K562 (cell line): Measurements from ENCODE around the gene PRRT1. TPM values are rescaled to one million over a fixed set of nuclear protein-coding genes. Genes with fewer than 3 reads are reported as not detected.

Experiments used
- ADNP ChIP-seq: fragments of 200-800 bp; sonication (Bioruptor generic); IDR thresholded peaks from 2 replicates; pipeline ENCODE4 v1.6.1; 2016; ENCODE audit warnings: missing genetic modification characterization, missing compliant biosample characterization
- BRD9 ChIP-seq: fragments of 450-650 bp; IDR thresholded peaks from 2 replicates; pipeline ENCODE4 v1.6.1; 2018; ENCODE audit warnings: low read depth; ENCODE audit not compliant: partially characterized antibody
- DMBX1 ChIP-seq: fragments of 250-450 bp; sonication (Bioruptor Pico); IDR thresholded peaks from 2 replicates; pipeline ENCODE4 v1.8.0; 2022; ENCODE audit warnings: inconsistent platforms, mild to moderate bottlenecking, moderate library complexity, borderline replicate concordance
- ELF4 ChIP-seq: fragments of 450-650 bp; formaldehyde crosslinking; IDR thresholded peaks from 2 replicates; pipeline ENCODE4 v1.4.0; 2022; ENCODE audit warnings: missing genetic modification characterization
- PCBP1 ChIP-seq: fragments of 200-400 bp; formaldehyde crosslinking; IDR thresholded peaks from 2 replicates; pipeline ENCODE4 v1.6.1; 2018; ENCODE audit warnings: mild to moderate bottlenecking, low read depth, low read length; ENCODE audit not compliant: poor library complexity, severe bottlenecking
- POLR2AphosphoS2 ChIP-seq: IDR thresholded peaks from 2 replicates; pipeline ENCODE4 v1.6.1; 2012; ENCODE audit warnings: low read length, improper control_type of control experiment
- POLR2AphosphoS5 ChIP-seq: IDR thresholded peaks from 2 replicates; pipeline ENCODE4 v1.6.1; 2011; ENCODE audit warnings: mild to moderate bottlenecking, low read depth, low read length, moderate library complexity; ENCODE audit not compliant: control insufficient read depth, insufficient read depth
- POU5F1 ChIP-seq: fragments of 150-350 bp; IDR thresholded peaks from 2 replicates; pipeline ENCODE4 v1.6.1; 2014; ENCODE audit warnings: borderline replicate concordance, low read length, low read depth, mild to moderate bottlenecking; ENCODE audit not compliant: partially characterized antibody
- SIX5 ChIP-seq, 2 experiments: IDR thresholded peaks; 2 replicates each; pipeline ENCODE4 v1.6.1; 2011; ENCODE audit warnings: low read length in 2 of 2, borderline replicate concordance in 1 of 2, low read depth in 1 of 2, mild to moderate bottlenecking in 1 of 2, moderate library complexity in 1 of 2; ENCODE audit not compliant: insufficient read depth in 1 of 2
- SMAD2 ChIP-seq: fragments of 150-350 bp; IDR thresholded peaks from 2 replicates; pipeline ENCODE4 v1.6.1; 2014; ENCODE audit warnings: low read depth, mild to moderate bottlenecking, low read length
- YBX1 ChIP-seq: fragments of 450-650 bp; IDR thresholded peaks from 2 replicates; pipeline ENCODE4 v1.7.1; 2016; ENCODE audit warnings: mild to moderate bottlenecking
- ZBTB5 ChIP-seq: fragments of 450-650 bp; IDR thresholded peaks from 2 replicates; pipeline ENCODE4 v1.6.1; 2017; ENCODE audit warnings: antibody characterized with exemption
- ZC3H4 ChIP-seq: sonication (generic); formaldehyde crosslinking; IDR thresholded peaks from 2 replicates; pipeline ENCODE4 v1.9.0; 2021; ENCODE audit warnings: missing genetic modification reagents, borderline replicate concordance
- ZC3H8 ChIP-seq: fragments of 450-650 bp; IDR thresholded peaks from 2 replicates; pipeline ENCODE4 v1.6.1; 2017
- ZHX1 ChIP-seq: fragments of 150-350 bp; conservative IDR thresholded peaks from 2 replicates; pipeline ENCODE4 v1.6.1; 2014; ENCODE audit warnings: low read length
- ZNF280B ChIP-seq: fragments of 250-450 bp; sonication (Bioruptor Pico); IDR thresholded peaks from 2 replicates; pipeline ENCODE4 v1.5.1; 2021; ENCODE audit warnings: mild to moderate bottlenecking
- ZNF830 ChIP-seq: fragments of 250-450 bp; sonication (Bioruptor Pico); IDR thresholded peaks from 2 replicates; pipeline ENCODE4 v1.5.0; 2021; ENCODE audit warnings: mild to moderate bottlenecking
- polyA plus RNA-seq, 8 experiments: library from polyadenylated mRNA; depleted of rRNA in 4 of 8; stranded (reverse) in 5 of 8; unstranded in 3 of 8; fragments of >200 nt; fragmentation: Nextera tagmentation in 2 of 8; fragmentation: Illumina TruSeq in 1 of 8; extraction: Ambion mirVana in 2 of 8; extraction: Trizol in 1 of 8; gene quantifications; 2 replicates each; pipeline versions ENCODE4 v1.2.1 to v1.2.3, GENCODE V29; 2011 to 2014; ENCODE audit warnings: inconsistent platforms in 1 of 8, missing spikeins in 1 of 8
- total RNA-seq, 7 experiments: library from RNA; depleted of rRNA in 6 of 7; stranded (reverse); fragments of >200 nt in 6 of 7; fragmentation: Illumina TruSeq in 2 of 7; extraction: Trizol in 2 of 7; gene quantifications; 2 replicates each; pipeline versions ENCODE4 v1.2.1 to v1.2.3, GENCODE V29; 2011 to 2021; ENCODE audit warnings: low replicate concordance in 1 of 7
- TF ChIP-seq, protein P1 (sequence below), 3 experiments: IDR thresholded peaks in 2 of 3; conservative IDR thresholded peaks in 1 of 3; 2 replicates each; pipeline ENCODE4 v1.5.1; 2011 to 2012; ENCODE audit warnings: low read length in 3 of 3, mild to moderate bottlenecking in 3 of 3, control low read depth in 2 of 3, improper control_type of control experiment in 1 of 3, inconsistent platforms in 1 of 3, low read depth in 1 of 3, mixed read lengths in 1 of 3, moderate library complexity in 1 of 3; ENCODE audit not compliant: insufficient read depth in 2 of 3

The PRRT1 gene
- total and polyA plus RNA-seq, 9 of the 15 experiments (the other 6 are each of a cell fraction or from before 2014, with no cell fraction given) = 0.14 to 3.5 (median 0.41) TPM

- TF ChIP-seq ZNF280B (CRISPR knock-in tag) (no peak), ADNP (tag) (no peak), SMAD2 (no peak), ZBTB5 (no peak), BRD9 (peak; percentile 80), PCBP1 (no peak), ZC3H8 (0 out of 2 replicates have a peak, but pooled peaks have one; percentile 59), POLR2AphosphoS2 (no peak), DMBX1 (CRISPR knock-in tag) (peak; percentile 94), YBX1 (no peak), SIX5 (IDR thresholded peaks at IDR 0.05; ENCODE audit: borderline replicate concordance in 1 of 2, insufficient read depth in 1 of 2, low read depth in 1 of 2, low read length in 2 of 2) (no peak), ZC3H4 (CRISPR knock-in tag) (no peak), POU5F1 (no peak), ZNF830 (no peak), ZHX1 (no peak), ELF4 (CRISPR knock-in tag) (peak; percentile 95), POLR2AphosphoS5 (peak; percentile 99)
- TF ChIP-seq, protein P1, sequence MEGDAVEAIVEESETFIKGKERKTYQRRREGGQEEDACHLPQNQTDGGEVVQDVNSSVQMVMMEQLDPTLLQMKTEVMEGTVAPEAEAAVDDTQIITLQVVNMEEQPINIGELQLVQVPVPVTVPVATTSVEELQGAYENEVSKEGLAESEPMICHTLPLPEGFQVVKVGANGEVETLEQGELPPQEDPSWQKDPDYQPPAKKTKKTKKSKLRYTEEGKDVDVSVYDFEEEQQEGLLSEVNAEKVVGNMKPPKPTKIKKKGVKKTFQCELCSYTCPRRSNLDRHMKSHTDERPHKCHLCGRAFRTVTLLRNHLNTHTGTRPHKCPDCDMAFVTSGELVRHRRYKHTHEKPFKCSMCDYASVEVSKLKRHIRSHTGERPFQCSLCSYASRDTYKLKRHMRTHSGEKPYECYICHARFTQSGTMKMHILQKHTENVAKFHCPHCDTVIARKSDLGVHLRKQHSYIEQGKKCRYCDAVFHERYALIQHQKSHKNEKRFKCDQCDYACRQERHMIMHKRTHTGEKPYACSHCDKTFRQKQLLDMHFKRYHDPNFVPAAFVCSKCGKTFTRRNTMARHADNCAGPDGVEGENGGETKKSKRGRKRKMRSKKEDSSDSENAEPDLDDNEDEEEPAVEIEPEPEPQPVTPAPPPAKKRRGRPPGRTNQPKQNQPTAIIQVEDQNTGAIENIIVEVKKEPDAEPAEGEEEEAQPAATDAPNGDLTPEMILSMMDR (IDR thresholded peaks at IDR 0.05 in 2 of 3, conservative IDR thresholded peaks at IDR 0.05 in 1 of 3; ENCODE audit: insufficient read depth in 2 of 3, low read depth in 1 of 3, low read length in 3 of 3) = no peak
Measured at GRCh38 chr6:32131439-32131948, 20.2 kb downstream of the PRRT1 start (continued).
